ENCODE measurements around the gene GNG3. TPM values are rescaled to one million over a fixed set of nuclear protein-coding genes. Genes with fewer than 3 reads are reported as not detected.

Gene GNG3
- total and polyA plus RNA-seq, 2 of the 4 experiments (the other 2 are of a cell fraction), result not detected

- H3K9me3 ChIP-seq (ENCODE audit: control insufficient read depth, insufficient read depth, low read length), result no peaks in the 10 kb centered on the region
- H3K18ac ChIP-seq (ENCODE audit: low read depth, low read length), result no peak overlapping the region
- H3K4me3 ChIP-seq (ENCODE audit: insufficient read depth, low read depth, low read length), result no peak overlapping the region
- peak overlapping the region; percentile 89 for H2AK9ac ChIP-seq (replicated peaks; ENCODE audit: low read depth, low read length, poor library complexity)
- no peaks in the 10 kb centered on the region for H4K20me1 ChIP-seq (ENCODE audit: insufficient read depth, low read length)
- peak overlapping the region; percentile 84 for H3K4ac ChIP-seq (ENCODE audit: low read depth, low read length)
- dilution Hi-C loops (cut with HindIII; ENCODE audit: low sequenced_read_pairs, unreplicated experiment), result no loop called here
- no peaks in the 10 kb centered on the region for H3K27me3 ChIP-seq (ENCODE audit: control insufficient read depth, insufficient read depth, low read length)
- H3K4me2 ChIP-seq (ENCODE audit: low read depth, low read length), result peak overlapping the region; percentile 94; the same call in 1 of the 2 replicates
- H2AK5ac ChIP-seq (ENCODE audit: low read depth, low read length), result peak overlapping the region; percentile 67; the same call in 1 of the 2 replicates
- H3K14ac ChIP-seq (replicated peaks; ENCODE audit: low read depth, low read length), result peak overlapping the region; percentile 55; the same call in 1 of the 2 replicates
- H3K36me3 ChIP-seq (ENCODE audit: control insufficient read depth, insufficient read depth, low read length), result peaks cover 16% of the 10 kb centered on the region
- H4K91ac ChIP-seq (ENCODE audit: insufficient read depth, low read depth, low read length), result peak overlapping the region; percentile 52; the same call in 1 of the 2 replicates
- WGBS, 2 experiments (ENCODE audit: extremely low coverage in 2 of 2, insufficient read length in 1 of 2), result 100% methylated on average over 1 of the region's 8 CpGs; no CpG with 5 or more reads in 1 of the 2 experiments
- H3K79me1 ChIP-seq (ENCODE audit: low read depth in 1 of 2, low read length in 2 of 2), result peaks cover 18 to 53% of the 10 kb centered on the region in 2 experiments
- no peak overlapping the region for H2BK5ac ChIP-seq (ENCODE audit: low read depth, low read length, poor library complexity, severe bottlenecking)
- peak overlapping the region; percentile 95 for H2AFZ ChIP-seq (replicated peaks; ENCODE audit: low read length, poor library complexity)
- peak overlapping the region; percentile 96 for H3K23ac ChIP-seq (ENCODE audit: low read depth, low read length)
- peaks cover 17% of the 10 kb centered on the region for H3K9me1 ChIP-seq (ENCODE audit: insufficient read depth, low read length)
- TF ChIP-seq FOS (IDR thresholded peaks at IDR 0.05; ENCODE audit: low read depth, low read length) (no peak), MAFK (IDR thresholded peaks at IDR 0.05; ENCODE audit: low read depth, low read length) (no peak), RAD21 (IDR thresholded peaks at IDR 0.05; ENCODE audit: low read length) (no peak), CEBPB (IDR thresholded peaks at IDR 0.05; ENCODE audit: low read depth, low read length) (no peak), MXI1 (IDR thresholded peaks at IDR 0.05; ENCODE audit: borderline replicate concordance, low read depth, low read length) (no peak), USF2 (IDR thresholded peaks at IDR 0.05; ENCODE audit: low read depth, low read length) (no peak), MAZ (IDR thresholded peaks at IDR 0.05; ENCODE audit: borderline replicate concordance, low read depth, low read length) (no peak), NFE2L2 (IDR thresholded peaks at IDR 0.05; ENCODE audit: low read depth, low read length) (no peak), SMC3 (IDR thresholded peaks at IDR 0.05; ENCODE audit: low read depth, low read length) (no peak), BHLHE40 (IDR thresholded peaks at IDR 0.05; ENCODE audit: low read depth, low read length) (no peak), RFX5 (IDR thresholded peaks at IDR 0.05; ENCODE audit: low read depth, low read length) (no peak), CTCF (conservative IDR thresholded peaks at IDR 0.05; ENCODE audit: low read depth, low read length) (no peak), ELK1 (IDR thresholded peaks at IDR 0.05; ENCODE audit: borderline replicate concordance, low read depth, low read length) (no peak), RCOR1 (IDR thresholded peaks at IDR 0.05; ENCODE audit: insufficient replicate concordance, low read length) (no peak), POLR2A (IDR thresholded peaks at IDR 0.05; ENCODE audit: low read depth, low read length) (no peak)
- DNase-seq, result no peak
- in situ Hi-C loops (cut with MboI; ENCODE audit: low sequenced_read_pairs), result no loop called here
- ATAC-seq (ENCODE audit: low read depth), result no peak
- H2BK120ac ChIP-seq (ENCODE audit: low read depth, low read length), result no peak overlapping the region
- peak overlapping the region; percentile 80 to 83 for H4K8ac ChIP-seq (ENCODE audit: low read depth in 2 of 2, low read length in 2 of 2)
- H2BK15ac ChIP-seq (ENCODE audit: low read depth, low read length), result no peak overlapping the region
- peak overlapping the region; percentile 33; the same call in 1 of the 2 replicates for H4K5ac ChIP-seq (ENCODE audit: low read depth, low read length)
- no peak overlapping the region for H2BK20ac ChIP-seq (ENCODE audit: low read depth, low read length)
- peaks cover 16% of the 10 kb centered on the region for H3K4me1 ChIP-seq (ENCODE audit: control insufficient read depth, insufficient read depth, low read length)
- POLR2A ChIA-PET (ENCODE audit: unreplicated experiment), result no interaction called here
- no peak overlapping the region for H3K56ac ChIP-seq (ENCODE audit: extremely low read depth, insufficient read depth, low read length)
- CTCF ChIA-PET, result interaction anchor here (1.9 kb wide), 1 partner anchor 12 kb away, joined by 6 read pairs; no protein-coding TSS in a partner anchor
- peak overlapping the region; percentile 33; the same call in 1 of the 2 replicates for H3K27ac ChIP-seq (ENCODE audit: insufficient read depth, low read length)
- BruUV-seq (replicated peaks), result no TSS peak
- intact Hi-C loops (cut with micrococcal nuclease), result no loop called here
- peak overlapping the region; percentile 46; the same call in 1 of the 2 replicates for H3K9ac ChIP-seq (ENCODE audit: low read depth, low read length)
Observed at GRCh38 chr11:62706850-62707247, 627 bp upstream of the GNG3 start.

Data from IMR-90 (cell line).